Esophagus muscularis mucosa (tissue), 4 donors: ENCODE data around the gene LBHD1. TPM values are rescaled to one million over a fixed set of nuclear protein-coding genes. Genes with fewer than 3 reads are reported as not detected.
"Not testable (repeated sequence)": the region's sequence is repeated elsewhere in the genome, so short reads cannot be mapped to it uniquely, and the experiment has no call there.

ENCODE experiments used
- DNase-seq: peaks from one replicate; pipeline ENCODE4 v3.0.0-alpha.2; 2017; ENCODE audit errors: extremely low spot score
- H3K27ac ChIP-seq, 4 donors: fragments of 200-600 bp; sonication (generic); replicated peaks in 1 of 4; 1 replicate in 3 of 4; 2 replicates in 1 of 4; pipeline ENCODE4 v1.5.1; 2016 to 2019; ENCODE audit warnings: mild to moderate bottlenecking in 1 of 4
- H3K27me3 ChIP-seq, 4 donors: fragments of 200-600 bp; sonication (generic); one replicate each; pipeline versions ENCODE4 v1.5.1 to v1.6.0; 2016 to 2019
- H3K36me3 ChIP-seq, 4 donors: fragments of 200-600 bp; sonication (generic); one replicate each; pipeline ENCODE4 v1.5.1; 2016 to 2019
- H3K4me1 ChIP-seq, 4 donors: fragments of 200-600 bp; sonication (generic); one replicate each; pipeline ENCODE4 v1.5.1; 2016 to 2019
- H3K4me3 ChIP-seq, 4 donors: fragments of 200-600 bp; sonication (generic); 1 replicate in 2 of 4; 2 replicates in 2 of 4; pipeline ENCODE4 v1.5.1; 2016 to 2019; ENCODE audit warnings: mild to moderate bottlenecking in 4 of 4, moderate library complexity in 1 of 4
- H3K9me3 ChIP-seq, 4 donors: fragments of 200-600 bp; sonication (generic); 1 replicate in 3 of 4; 2 replicates in 1 of 4; pipeline ENCODE4 v1.5.1; 2016 to 2019
- CTCF ChIP-seq, 3 experiments: fragments of 200-600 bp in 2 of 3; fragments of 450-650 bp in 1 of 3; sonication (generic) in 2 of 3; IDR thresholded peaks; one replicate each; pipeline ENCODE4 v1.5.1; 2017 to 2019; ENCODE audit warnings: antibody characterized with exemption in 3 of 3, mild to moderate bottlenecking in 2 of 3, moderate library complexity in 1 of 3
- EP300 ChIP-seq: sonication (generic); formaldehyde crosslinking; IDR thresholded peaks from one replicate; pipeline ENCODE4 v1.6.1; 2017; ENCODE audit warnings: antibody characterized with exemption
- POLR2A ChIP-seq: fragments of 450-650 bp; IDR thresholded peaks from one replicate; pipeline ENCODE4 v1.6.1; 2017; ENCODE audit warnings: antibody characterized with exemption, moderate library complexity, mild to moderate bottlenecking, low read depth
- POLR2AphosphoS5 ChIP-seq, 2 donors: sonication (generic); formaldehyde crosslinking; IDR thresholded peaks; one replicate each; pipeline ENCODE4 v1.6.1; 2017; ENCODE audit warnings: antibody characterized with exemption in 2 of 2
- WGBS: methylation state at CpG from one replicate; pipeline ENCODE4 v1.1.5; 2018; 5-methylcytosine and 5-hydroxymethylcytosine counted together
- intact Hi-C: fragments of 100-400 bp; cut with DNase I; formaldehyde crosslinking; loops from one replicate; pipeline ENCODE4 v1.15.1; 2023
- total RNA-seq, 4 donors: library from RNA; depleted of rRNA; stranded (reverse); fragments of >200 nt; gene quantifications; one replicate each; pipeline versions ENCODE4 v1.1.0 to v1.2.1, GENCODE V29; 2016

LBHD1 gene
- total RNA-seq, 4 donors from 2014 or later, result 1.6 to 2.5 (median 1.7) TPM

GRCh38 chr11:62707277-62707861, 35.3 kb upstream of the LBHD1 start, which contains the start of the genes BSCL2 and GNG3:
BSCL2 (minus strand) TSS chr11:62707424; CDS start chr11:62707195, 229 bp downstream.
GNG3 (plus strand) TSS chr11:62707676; CDS start chr11:62708296, 620 bp downstream.
- H3K36me3 ChIP-seq, result peaks cover 13 to 24% (median 22%) of the 10 kb centered on the region in 4 donors
- H3K27me3 ChIP-seq, result no peaks in the 10 kb centered on the region
- peak within 1 kb of the TSS; percentile 91 to 95 (median 92) for H3K27ac ChIP-seq
- H3K4me3 ChIP-seq, result peak within 1 kb of the TSS; percentile 70 to 77 (median 74)
- no peak for DNase-seq
- intact Hi-C loops, result no loop called here
- TF ChIP-seq POLR2A (no peak), EP300 (no peak), POLR2AphosphoS5 (IDR thresholded peaks at IDR 0.05) (no peak), CTCF (IDR thresholded peaks at IDR 0.05) (no peak)
- H3K9me3 ChIP-seq, result no peaks in the 10 kb centered on the region
- WGBS, result 72% methylated on average over 7 of the region's 10 CpGs
- peaks cover 34 to 51% (median 44%) of the 10 kb centered on the region in 4 donors for H3K4me1 ChIP-seq

GRCh38 chr11:62706850-62707247, 34.8 kb upstream of the LBHD1 start:
- no peak for DNase-seq
- WGBS, result 77% methylated on average over 8 of the region's 8 CpGs
- Histone ChIP-seq H3K36me3 (peaks cover 8 to 23% (median 18%) of the 10 kb centered on the region in 4 donors), H3K4me3 (peak overlapping the region; percentile 69 to 77 (median 74)), H3K27me3 (no peaks in the 10 kb centered on the region), H3K27ac (peak overlapping the region; percentile 78 to 95 (median 86)), H3K4me1 (peaks cover 34 to 51% (median 44%) of the 10 kb centered on the region in 4 donors), H3K9me3 (no peaks in the 10 kb centered on the region)
- intact Hi-C loops, result no loop called here
- TF ChIP-seq CTCF (IDR thresholded peaks at IDR 0.05) (no peak), POLR2AphosphoS5 (IDR thresholded peaks at IDR 0.05) (no peak), EP300 (no peak), POLR2A (no peak)

- H3K27me3 ChIP-seq, result no peaks in the 10 kb centered on the region
- peak; percentile 98 for DNase-seq
- peak overlapping the region; percentile 69 to 77 (median 74) for H3K4me3 ChIP-seq
- peaks cover 7 to 22% (median 17%) of the 10 kb centered on the region in 4 donors for H3K36me3 ChIP-seq
- WGBS, result 9% methylated on average over 39 of the region's 73 CpGs
- peak overlapping the region; percentile 78 to 95 (median 86) for H3K27ac ChIP-seq
- peaks cover 34 to 51% (median 44%) of the 10 kb centered on the region in 4 donors for H3K4me1 ChIP-seq
- intact Hi-C loops, result no loop called here
- TF ChIP-seq POLR2AphosphoS5 (IDR thresholded peaks at IDR 0.05) (peak; percentile 82 to 84), CTCF (IDR thresholded peaks at IDR 0.05) (no peak), EP300 (no peak)
- no peaks in the 10 kb centered on the region for H3K9me3 ChIP-seq
Observed at GRCh38 chr11:62705880-62706849, 34.1 kb upstream of the LBHD1 start.

GRCh38 chr11:62705413-62705812, 33.3 kb upstream of the LBHD1 start:
- intact Hi-C loops, result no loop called here
- H3K27me3 ChIP-seq, result no peaks in the 10 kb centered on the region
- H3K36me3 ChIP-seq, result peaks cover 0 to 24% (median 14%) of the 10 kb centered on the region in 4 donors
- H3K4me1 ChIP-seq, result peaks cover 33 to 46% (median 41%) of the 10 kb centered on the region in 4 donors
- no peak for TF ChIP-seq POLR2AphosphoS5 (IDR thresholded peaks at IDR 0.05)
- TF ChIP-seq POLR2A, result no peak
- TF ChIP-seq CTCF (IDR thresholded peaks at IDR 0.05), result no peak
- TF ChIP-seq EP300, result no peak
- 46% methylated on average over 7 of the region's 7 CpGs for WGBS
- H3K27ac ChIP-seq, result peak overlapping the region; percentile 78 to 95 (median 86)
- H3K4me3 ChIP-seq, result peak overlapping the region; percentile 69 to 77 (median 74)
- H3K9me3 ChIP-seq, result no peaks in the 10 kb centered on the region
- no peak for DNase-seq

GRCh38 chr11:62703921-62704320, 31.9 kb upstream of the LBHD1 start:
- DNase-seq, H3K27ac ChIP-seq, H3K9me3 ChIP-seq, intact Hi-C loops, H3K4me3 ChIP-seq, H3K27me3 ChIP-seq: not testable (repeated sequence)
- H3K36me3 ChIP-seq, result peaks cover 0 to 28% (median 14%) of the 10 kb centered on the region in 4 donors
- WGBS, result 82% methylated on average over 4 of the region's 4 CpGs
- H3K4me1 ChIP-seq, result peaks cover 26 to 36% (median 33%) of the 10 kb centered on the region in 4 donors
